ENCODE measurements around the gene ADAMTS19. TPM values are rescaled to one million over a fixed set of nuclear protein-coding genes. Genes with fewer than 3 reads are reported as not detected.

The ADAMTS19 gene
- total and polyA plus RNA-seq, 2 of the 13 experiments (the other 11 are each of a cell fraction or from before 2014, with no cell fraction given), result not detected

DNA sequence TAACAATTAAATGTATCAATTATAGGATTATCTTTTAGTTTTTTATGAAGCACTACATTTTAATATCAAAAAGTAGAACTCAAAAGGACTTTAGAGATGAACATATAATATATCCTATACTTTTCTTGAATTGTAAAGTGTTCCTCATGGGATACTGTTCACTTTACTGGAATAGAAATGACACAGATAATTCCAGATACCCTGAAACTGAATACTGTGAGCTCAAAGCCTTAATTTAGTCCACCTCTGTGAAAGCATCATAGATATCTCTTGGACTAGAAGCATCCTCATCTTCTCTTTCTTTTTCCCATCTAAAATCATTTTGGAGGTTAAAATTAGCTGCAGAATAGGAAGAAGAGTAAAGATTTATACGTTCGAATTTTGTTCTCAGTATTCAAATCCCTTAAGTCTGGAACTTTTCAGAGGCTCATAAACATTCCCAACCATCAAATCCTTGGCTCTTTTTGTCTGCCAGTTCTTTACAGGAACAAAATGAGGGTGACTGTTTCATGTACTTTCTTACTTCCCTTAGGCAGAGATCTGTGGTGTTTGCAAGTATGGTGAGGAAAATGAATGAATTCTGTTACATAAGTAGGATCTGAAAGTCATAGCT, 49.4 kb downstream of the ADAMTS19 start:
- no peaks in the 10 kb centered on the region for H3K27me3 ChIP-seq (ENCODE audit: control insufficient read depth in 1 of 2, insufficient read depth in 2 of 2, low read length in 2 of 2)
- H3K4me2 ChIP-seq (ENCODE audit: low read depth, low read length), result no peak overlapping the region
- BruUV-seq (replicated peaks), result no TSS peak
- H2AFZ ChIP-seq (ENCODE audit: low read length), result no peak overlapping the region
- intact Hi-C loops (cut with micrococcal nuclease; ENCODE audit: unreplicated experiment) (no loop called here), in situ Hi-C loops (cut with HindIII; ENCODE audit: extremely low pct_ligation_motif_present, low pct_unique_long_range_greater_than_20kb) (no loop called here)
- 0% methylated on average over 2 of the region's 2 CpGs for WGBS (ENCODE audit: low lambda C conversion rate)
- H3K4me1 ChIP-seq (ENCODE audit: insufficient read depth, low read length), result no peaks in the 10 kb centered on the region
- ATAC-seq (no peak), FAIRE-seq (no peak), DNase-seq (ENCODE audit: low spot score) (no peak)
- H3K27ac ChIP-seq (ENCODE audit: extremely low read length, insufficient read depth, low read length), result no peak overlapping the region
- TF ChIP-seq SAP130 (CRISPR knock-in tag; IDR thresholded peaks at IDR 0.05; ENCODE audit: low read depth) (no peak), ZNF503 (CRISPR knock-in tag; IDR thresholded peaks at IDR 0.05) (no peak)
- TF ChIP-seq, protein P1, sequence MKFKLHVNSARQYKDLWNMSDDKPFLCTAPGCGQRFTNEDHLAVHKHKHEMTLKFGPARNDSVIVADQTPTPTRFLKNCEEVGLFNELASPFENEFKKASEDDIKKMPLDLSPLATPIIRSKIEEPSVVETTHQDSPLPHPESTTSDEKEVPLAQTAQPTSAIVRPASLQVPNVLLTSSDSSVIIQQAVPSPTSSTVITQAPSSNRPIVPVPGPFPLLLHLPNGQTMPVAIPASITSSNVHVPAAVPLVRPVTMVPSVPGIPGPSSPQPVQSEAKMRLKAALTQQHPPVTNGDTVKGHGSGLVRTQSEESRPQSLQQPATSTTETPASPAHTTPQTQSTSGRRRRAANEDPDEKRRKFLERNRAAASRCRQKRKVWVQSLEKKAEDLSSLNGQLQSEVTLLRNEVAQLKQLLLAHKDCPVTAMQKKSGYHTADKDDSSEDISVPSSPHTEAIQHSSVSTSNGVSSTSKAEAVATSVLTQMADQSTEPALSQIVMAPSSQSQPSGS (CRISPR knock-in tag; IDR thresholded peaks at IDR 0.05), result no peak
- H3K79me2 ChIP-seq (ENCODE audit: insufficient read depth, low read length), result no peaks in the 10 kb centered on the region
- no peak overlapping the region for H3K9ac ChIP-seq (ENCODE audit: insufficient read depth, low read depth, low read length)
- POLR2A ChIA-PET, result no interaction called here
- no peak overlapping the region for H3K4me3 ChIP-seq (replicated peaks in 1 of 3; ENCODE audit: insufficient read depth in 1 of 3, low read depth in 2 of 3, low read length in 3 of 3)
- no peaks in the 10 kb centered on the region for H4K20me1 ChIP-seq (ENCODE audit: insufficient read depth, low read length)
- no peaks in the 10 kb centered on the region for H3K9me3 ChIP-seq (ENCODE audit: low read length)
- CTCF ChIA-PET (ENCODE audit: low intra/inter-chr PET ratio, low total read pairs), result no interaction called here
- H3K36me3 ChIP-seq (replicated peaks in 1 of 2; ENCODE audit: control insufficient read depth in 1 of 2, insufficient read depth in 2 of 2, low read length in 2 of 2), result no peaks in the 10 kb centered on the region

DNA sequence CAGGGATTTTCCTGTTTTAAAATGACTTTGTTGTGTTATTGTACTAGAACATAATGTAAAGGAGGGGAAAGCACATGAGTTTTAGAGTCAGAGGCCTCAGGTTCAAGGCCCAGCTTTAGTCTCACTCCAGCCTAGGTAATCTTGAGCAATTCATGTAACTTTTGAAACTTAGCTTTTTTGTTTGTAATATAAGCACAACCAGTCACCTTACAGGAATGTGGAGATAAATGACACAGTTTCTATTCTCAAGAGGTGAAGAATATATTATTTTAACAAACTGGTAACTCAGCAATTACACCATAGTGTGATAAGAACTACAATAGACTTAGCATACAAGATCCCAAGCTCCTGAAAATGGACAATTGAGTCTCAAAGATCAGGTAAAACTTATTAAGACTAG, 51.2 kb downstream of the ADAMTS19 start:
- Histone ChIP-seq H3K27me3 (ENCODE audit: control insufficient read depth in 1 of 2, insufficient read depth in 2 of 2, low read length in 2 of 2) (no peaks in the 10 kb centered on the region), H3K4me1 (ENCODE audit: insufficient read depth, low read length) (no peaks in the 10 kb centered on the region), H2AFZ (ENCODE audit: low read length) (no peak overlapping the region), H3K27ac (ENCODE audit: extremely low read length, insufficient read depth, low read length) (no peak overlapping the region), H3K9ac (ENCODE audit: insufficient read depth, low read depth, low read length) (no peak overlapping the region), H3K4me3 (replicated peaks in 1 of 3; ENCODE audit: insufficient read depth in 1 of 3, low read depth in 2 of 3, low read length in 3 of 3) (no peak overlapping the region), H3K36me3 (replicated peaks in 1 of 2; ENCODE audit: control insufficient read depth in 1 of 2, insufficient read depth in 2 of 2, low read length in 2 of 2) (no peaks in the 10 kb centered on the region), H4K20me1 (ENCODE audit: insufficient read depth, low read length) (no peaks in the 10 kb centered on the region), H3K9me3 (ENCODE audit: low read length) (no peaks in the 10 kb centered on the region), H3K4me2 (ENCODE audit: low read depth, low read length) (no peak overlapping the region), H3K79me2 (ENCODE audit: insufficient read depth, low read length) (no peaks in the 10 kb centered on the region)
- ATAC-seq, result no peak
- ChIA-PET CTCF (ENCODE audit: low intra/inter-chr PET ratio, low total read pairs) (no interaction called here), POLR2A (no interaction called here)
- no TSS peak for BruUV-seq (replicated peaks)
- FAIRE-seq, result no peak
- intact Hi-C loops (cut with micrococcal nuclease; ENCODE audit: unreplicated experiment), result no loop called here
- TF ChIP-seq ZNF180 (CRISPR knock-in tag; IDR thresholded peaks at IDR 0.05; ENCODE audit: borderline replicate concordance, low read depth), result no peak
- TF ChIP-seq MAFK (conservative IDR thresholded peaks at IDR 0.05 in 1 of 2, IDR thresholded peaks at IDR 0.05 in 1 of 2; ENCODE audit: low read length in 2 of 2), result 0 out of 4 replicates have a peak, but pooled peaks of 1 of the 2 experiments have one; percentile 9
- no peak for DNase-seq (ENCODE audit: low spot score)
- in situ Hi-C loops (cut with HindIII; ENCODE audit: extremely low pct_ligation_motif_present, low pct_unique_long_range_greater_than_20kb), result no loop called here

Measured in HepG2 (cell line).